GM18858 (cell line): ENCODE measurements around the gene ZIC5.

Source experiments
- ATAC-seq: cut with Tn5 transposase; IDR thresholded peaks from one replicate; pipeline ENCODE4 v1.9.1; 2021; ENCODE audit not compliant: unreplicated experiment

Gene ZIC5

GRCh38 chr13:99941086-99941485 is 30.5 kb downstream of the ZIC5 start:
- no peak for ATAC-seq

GRCh38 chr13:99938635-99939034 is 32.9 kb downstream of the ZIC5 start:
- no peak for ATAC-seq

GRCh38 chr13:99935772-99936171 is 35.8 kb downstream of the ZIC5 start:
- ATAC-seq: no peak

- no peak for ATAC-seq
These were observed 38.7 kb downstream of the ZIC5 start for GRCh38 chr13:99932912-99933311.

- no peak for ATAC-seq
These were observed 40.6 kb downstream of the ZIC5 start for GRCh38 chr13:99930925-99931324.

GRCh38 chr13:99929866-99930265 is 41.7 kb downstream of the ZIC5 start:
- ATAC-seq: no peak

GRCh38 chr13:99926014-99926731 is 45.4 kb downstream of the ZIC5 start:
- ATAC-seq: no peak

GRCh38 chr13:99923877-99924582 is 47.5 kb downstream of the ZIC5 start:
- ATAC-seq: no peak

GRCh38 chr13:99922631-99923404 is 48.7 kb downstream of the ZIC5 start:
- no peak for ATAC-seq

GRCh38 chr13:99919132-99919531 is 52.4 kb downstream of the ZIC5 start:
- ATAC-seq: no peak

- no peak for ATAC-seq
These were observed 55.0 kb downstream of the ZIC5 start for GRCh38 chr13:99916366-99917103.

- ATAC-seq: no peak
These were observed 58.4 kb downstream of the ZIC5 start for GRCh38 chr13:99913167-99913566.
